PFSK-1 (cell line): ENCODE measurements around the gene PDF.

Experiments
- REST ChIP-seq, 2 experiments: IDR thresholded peaks; 2 replicates each; pipeline versions ENCODE4 v1.6.1 to v1.8.0; 2011 to 2012; ENCODE audit warnings: low read depth in 2 of 2, low read length in 2 of 2, control low read depth in 1 of 2, inconsistent platforms in 1 of 2, mild to moderate bottlenecking in 1 of 2, moderate library complexity in 1 of 2; ENCODE audit not compliant: insufficient read depth in 1 of 2
- SIN3A ChIP-seq: IDR thresholded peaks from 2 replicates; pipeline ENCODE4 v1.6.1; 2012; ENCODE audit warnings: mild to moderate bottlenecking, low read length, moderate library complexity, borderline replicate concordance; ENCODE audit not compliant: insufficient read depth

- TF ChIP-seq SIN3A = no peak
- no peak for TF ChIP-seq REST (IDR thresholded peaks at IDR 0.05; ENCODE audit: insufficient read depth in 1 of 2, low read depth in 2 of 2, low read length in 2 of 2)
Observed at GRCh38 chr16:69307856-69308255, 22.5 kb downstream of the PDF start.
